Hepatocyte (in vitro differentiated cells): ENCODE measurements around the gene PRDX5.
A peak's percentile ranks its signal among the peaks of the same experiment; 100 is the strongest.

Experiments used
- CTCF ChIP-seq: fragments of 200-600 bp; sonication (generic); IDR thresholded peaks from 2 replicates; pipeline ENCODE4 v1.5.1; 2016; ENCODE audit warnings: antibody characterized with exemption, mild to moderate bottlenecking; ENCODE audit not compliant: poor library complexity
- EZH2 ChIP-seq: fragments of 200-600 bp; sonication (generic); IDR thresholded peaks from 2 replicates; pipeline ENCODE4 v1.6.1; 2016; ENCODE audit warnings: antibody characterized with exemption, mild to moderate bottlenecking, borderline replicate concordance

DNA sequence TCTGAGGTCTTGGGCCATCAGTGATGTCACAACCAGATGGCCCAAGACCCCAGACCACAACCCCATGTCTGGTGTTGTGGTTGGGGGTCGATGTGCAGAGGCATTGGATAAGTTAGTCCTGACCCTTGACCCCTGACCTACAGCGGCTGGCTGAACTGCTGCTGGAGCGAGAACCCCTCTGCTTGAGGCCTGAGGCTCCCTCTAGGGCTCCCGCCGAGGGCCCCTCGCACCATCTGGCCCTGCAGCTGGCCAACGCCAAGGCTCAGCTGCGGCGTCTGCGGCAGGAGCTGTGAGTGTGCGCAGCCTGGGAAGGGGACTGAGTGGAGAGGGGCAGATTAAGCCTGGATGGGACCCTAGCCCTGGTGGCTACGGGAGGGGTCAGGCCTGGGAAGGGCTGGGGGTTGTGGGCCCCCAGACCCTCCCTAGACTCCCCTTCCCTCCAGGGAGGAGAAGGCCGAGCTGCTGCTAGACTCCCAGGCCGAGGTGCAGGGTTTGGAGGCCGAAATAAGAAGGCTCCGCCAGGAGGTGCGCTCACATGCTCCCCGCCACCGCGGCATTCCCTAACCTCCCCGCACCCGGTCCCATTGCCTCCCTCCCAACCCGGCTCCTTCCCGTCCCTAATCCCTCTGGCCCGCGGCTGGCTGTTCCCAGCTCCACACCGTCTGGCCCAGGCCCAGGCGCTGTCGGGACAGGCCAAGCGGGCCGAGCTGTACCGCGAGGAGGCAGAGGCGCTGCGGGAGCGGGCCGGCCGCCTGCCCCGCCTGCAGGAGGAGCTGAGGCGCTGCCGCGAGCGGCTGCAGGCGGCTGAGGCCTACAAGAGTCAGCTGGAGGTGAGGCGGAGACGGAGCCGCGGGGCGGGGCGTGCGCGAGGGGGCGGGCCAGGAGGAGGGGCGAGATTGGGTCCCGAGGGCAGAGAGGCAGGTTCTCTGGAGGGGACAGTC, 24.2 kb downstream of the PRDX5 start:
- TF ChIP-seq CTCF = peak; percentile 45
- no peak for TF ChIP-seq EZH2
